ENCODE measurements around the gene RNF6. TPM values are rescaled to one million over a fixed set of nuclear protein-coding genes. Genes with fewer than 3 reads are reported as not detected.

The RNF6 gene
- total RNA-seq, 1 donor = 57.4 TPM

- DNase-seq (ENCODE audit: low read depth) = no peak
- no peak for TF ChIP-seq CTCF (IDR thresholded peaks at IDR 0.05; ENCODE audit: insufficient read depth, low read depth, low read length)
- no peak overlapping the region for H3K4me3 ChIP-seq (ENCODE audit: low read depth, low read length)
These were observed 42.8 kb downstream of the RNF6 start for GRCh38 chr13:26179344-26179743.

- TF ChIP-seq CTCF (IDR thresholded peaks at IDR 0.05; ENCODE audit: insufficient read depth, low read depth, low read length) = no peak
- DNase-seq (ENCODE audit: low read depth) = peak; percentile 45
- H3K4me3 ChIP-seq (ENCODE audit: low read depth, low read length) = no peak overlapping the region
These were observed 53.3 kb downstream of the RNF6 start for GRCh38 chr13:26168835-26169234.

- TF ChIP-seq CTCF (IDR thresholded peaks at IDR 0.05; ENCODE audit: insufficient read depth, low read depth, low read length) = no peak
- DNase-seq (ENCODE audit: low read depth) = peak; percentile 96
- H3K4me3 ChIP-seq (ENCODE audit: low read depth, low read length) = no peak overlapping the region
These were observed 53.8 kb downstream of the RNF6 start for GRCh38 chr13:26168237-26168814.

GRCh38 chr13:26163812-26164211 is 58.3 kb downstream of the RNF6 start:
- no peak for TF ChIP-seq CTCF (IDR thresholded peaks at IDR 0.05; ENCODE audit: insufficient read depth, low read depth, low read length)

More at GRCh38 chr13:26163812-26164211, 58.3 kb downstream of the RNF6 start:
- DNase-seq (ENCODE audit: low read depth) = no peak
- H3K4me3 ChIP-seq (ENCODE audit: low read depth, low read length) = no peak overlapping the region

Other genes with a start within 250 kb of the RNF6 start
- gene SHISA2, start 170.3 kb downstream of the RNF6 start, total RNA-seq = 0.32 TPM in 1 of 2 replicates, not detected in the other
- gene CDK8, start 31.8 kb upstream of the RNF6 start, total RNA-seq = 13.9 and 23.3 TPM in 2 replicates

All from fibroblast of villous mesenchyme (primary cell).